GM23338 (cell line): Measurements from ENCODE around the gene OR7G3. TPM values are rescaled to one million over a fixed set of nuclear protein-coding genes. Genes with fewer than 3 reads are reported as not detected.

Experiments used
- ATAC-seq: fragments of 200-7000 bp; cut with Tn5 transposase; 3 replicates; pipeline ENCODE4 v1.9.1; 2020
- DNase-seq: peaks from one replicate; pipeline ENCODE4 v3.0.0-alpha.2; 2015; ENCODE audit warnings: low spot score
- H2AFZ ChIP-seq: fragments of 200-600 bp; sonication (generic); 2 replicates; pipeline ENCODE4 v1.8.0; 2016; ENCODE audit warnings: antibody characterized with exemption, mild to moderate bottlenecking, moderate library complexity
- H3F3A ChIP-seq: fragments of 200-600 bp; sonication (generic); replicated peaks from 2 replicates; pipeline ENCODE4 v1.8.0; 2017; ENCODE audit warnings: antibody characterized with exemption, mixed run types, low read depth
- H3K27ac ChIP-seq: fragments of 200-600 bp; sonication (generic); 2 replicates; pipeline ENCODE4 v1.6.1; 2016; ENCODE audit warnings: low read depth
- H3K27me3 ChIP-seq: fragments of 200-600 bp; sonication (generic); 2 replicates; pipeline ENCODE4 v1.8.0; 2016; ENCODE audit warnings: mild to moderate bottlenecking, mixed run types, moderate library complexity; ENCODE audit not compliant: insufficient read depth
- H3K36me3 ChIP-seq: fragments of 200-600 bp; sonication (generic); 2 replicates; pipeline ENCODE4 v1.8.0; 2016; ENCODE audit warnings: mild to moderate bottlenecking; ENCODE audit not compliant: insufficient read depth
- H3K4me1 ChIP-seq: fragments of 200-600 bp; sonication (generic); 2 replicates; pipeline ENCODE4 v1.8.0; 2016; ENCODE audit warnings: mild to moderate bottlenecking, moderate library complexity; ENCODE audit not compliant: insufficient read depth
- H3K4me2 ChIP-seq: fragments of 200-600 bp; sonication (generic); 2 replicates; pipeline ENCODE4 v1.7.1; 2017; ENCODE audit warnings: mixed run types
- H3K4me3 ChIP-seq: fragments of 200-600 bp; sonication (generic); 2 replicates; pipeline ENCODE4 v1.6.1; 2016; ENCODE audit warnings: mixed run types
- H3K79me2 ChIP-seq: fragments of 200-600 bp; sonication (generic); replicated peaks from 2 replicates; pipeline ENCODE4 v1.8.0; 2017; ENCODE audit warnings: mild to moderate bottlenecking; ENCODE audit not compliant: insufficient read depth
- H3K9me2 ChIP-seq: fragments of 200-600 bp; sonication (generic); 2 replicates; pipeline ENCODE4 v1.8.0; 2017; ENCODE audit not compliant: insufficient read depth
- H4K20me1 ChIP-seq: fragments of 200-600 bp; sonication (generic); replicated peaks from 2 replicates; pipeline ENCODE4 v1.8.0; 2017; ENCODE audit warnings: mild to moderate bottlenecking; ENCODE audit not compliant: insufficient read depth
- H3K27ac Mint-ChIP-seq: 2 replicates; pipeline ENCODE4 v1.8.0; 2020; ENCODE audit warnings: inconsistent platforms, mild to moderate bottlenecking, moderate library complexity, mixed read lengths
- H3K27me3 Mint-ChIP-seq: 3 replicates; pipeline ENCODE4 v1.8.0; 2022; ENCODE audit warnings: low read depth, mild to moderate bottlenecking, moderate library complexity, mixed read lengths, inconsistent platforms; ENCODE audit not compliant: insufficient read depth, poor library complexity
- H3K36me3 Mint-ChIP-seq: 3 replicates; pipeline ENCODE4 v1.8.0; 2021; ENCODE audit warnings: low read depth, mild to moderate bottlenecking, inconsistent platforms, moderate library complexity, mixed read lengths
- H3K4me1 Mint-ChIP-seq: 3 replicates; pipeline ENCODE4 v1.8.0; 2020; ENCODE audit warnings: mild to moderate bottlenecking, inconsistent platforms, mixed read lengths
- H3K4me3 Mint-ChIP-seq: 3 replicates; pipeline ENCODE4 v1.8.0; 2021; ENCODE audit warnings: moderate library complexity, mild to moderate bottlenecking, inconsistent platforms, mixed read lengths
- H3K9me3 Mint-ChIP-seq: 3 replicates; pipeline ENCODE4 v1.8.0; 2020; ENCODE audit warnings: moderate library complexity, mild to moderate bottlenecking, inconsistent platforms, mixed read lengths
- ETS1 ChIP-seq: IDR thresholded peaks from 2 replicates; pipeline ENCODE4 v1.6.1; 2016; ENCODE audit warnings: antibody characterized with exemption
- EZH2phosphoT487 ChIP-seq: fragments of 200-600 bp; sonication (generic); IDR thresholded peaks from one replicate; pipeline ENCODE4 v1.8.1; 2018; ENCODE audit warnings: antibody characterized with exemption; ENCODE audit not compliant: unreplicated experiment
- JUNB ChIP-seq: IDR thresholded peaks from one replicate; pipeline ENCODE4 v1.6.1; 2016; ENCODE audit warnings: antibody characterized with exemption; ENCODE audit not compliant: unreplicated experiment
- POLR2AphosphoS5 ChIP-seq: IDR thresholded peaks from 2 replicates; pipeline ENCODE4 v1.6.1; 2016; ENCODE audit warnings: antibody characterized with exemption, low read depth
- REST ChIP-seq: IDR thresholded peaks from one replicate; pipeline ENCODE4 v1.6.1; 2018; ENCODE audit warnings: antibody characterized with exemption; ENCODE audit not compliant: unreplicated experiment
- ZNF331 ChIP-seq: fragments of 250-450 bp; sonication (Bioruptor Pico); IDR thresholded peaks from 2 replicates; pipeline ENCODE4 v1.5.0; 2020; ENCODE audit warnings: low read depth, mild to moderate bottlenecking, moderate library complexity
- polyA plus RNA-seq: library from polyadenylated mRNA; unstranded; fragments of >200 nt; fragmentation: Nextera tagmentation; extraction: Ambion mirVana; gene quantifications from 2 replicates; pipeline ENCODE4 v1.2.1, GENCODE V29; 2016
- total RNA-seq: library from RNA; depleted of rRNA; stranded (reverse); fragments of >200 nt; shearing (Covaris generic); gene quantifications from 2 replicates; pipeline ENCODE4 v1.2.3, GENCODE V29; 2014

OR7G3 gene
- total and polyA plus RNA-seq, 2 experiments from 2014 or later: not detected

- Histone ChIP-seq H4K20me1 (no peaks in the 10 kb centered on the region), H2AFZ (no peak overlapping the region), H3F3A (no peaks in the 10 kb centered on the region), H3K27me3 (no peaks in the 10 kb centered on the region), H3K4me3 (no peak overlapping the region), H3K4me2 (no peak overlapping the region), H3K79me2 (no peaks in the 10 kb centered on the region), H3K9me2 (no peaks in the 10 kb centered on the region), H3K4me1 (no peaks in the 10 kb centered on the region), H3K36me3 (no peaks in the 10 kb centered on the region), H3K27ac (no peak overlapping the region)
- Mint-ChIP-seq H3K4me1 (no peaks in the 10 kb centered on the region), H3K9me3 (peaks cover 97% of the 10 kb centered on the region), H3K27ac (no peak overlapping the region), H3K4me3 (no peak overlapping the region), H3K27me3 (peaks cover 7% of the 10 kb centered on the region), H3K36me3 (peaks cover 28% of the 10 kb centered on the region)
- TF ChIP-seq ZNF331 (CRISPR knock-in tag) (no peak), ETS1 (no peak), JUNB (no peak), EZH2phosphoT487 (no peak)
- DNase-seq: no peak
- no peak for ATAC-seq
Measured at GRCh38 chr19:9109959-9110358, 16.8 kb downstream of the OR7G3 start.

- peaks cover 96% of the 10 kb centered on the region for H3K9me3 Mint-ChIP-seq
- no peaks in the 10 kb centered on the region for H3K4me1 Mint-ChIP-seq
- Histone ChIP-seq H3K79me2 (no peaks in the 10 kb centered on the region), H3K9me2 (no peaks in the 10 kb centered on the region), H3K4me1 (no peaks in the 10 kb centered on the region), H3K27ac (no peak within 1 kb of the TSS), H3K27me3 (no peaks in the 10 kb centered on the region), H3K4me2 (no peak within 1 kb of the TSS), H3F3A (no peaks in the 10 kb centered on the region), H2AFZ (no peak within 1 kb of the TSS), H3K4me3 (no peak within 1 kb of the TSS), H4K20me1 (no peaks in the 10 kb centered on the region), H3K36me3 (no peaks in the 10 kb centered on the region)
- DNase-seq: no peak
- TF ChIP-seq POLR2AphosphoS5 (no peak), REST (no peak)
- H3K27ac Mint-ChIP-seq: no peak within 1 kb of the TSS
- peaks cover 6% of the 10 kb centered on the region for H3K27me3 Mint-ChIP-seq
- peaks cover 29% of the 10 kb centered on the region for H3K36me3 Mint-ChIP-seq
- no peak within 1 kb of the TSS for H3K4me3 Mint-ChIP-seq
- no peak for ATAC-seq
Measured at GRCh38 chr19:9107375-9107774, 19.4 kb downstream of the OR7G3 start, which contains the start of gene OR7G2. Gene OR7G2, minus strand, starts transcription at chr19:9107475. Its CDS starts 4,232 bp downstream, at chr19:9103243.

GRCh38 chr19:9086761-9087160 is 40.0 kb downstream of the OR7G3 start, which contains the start of gene OR1M1:
Gene OR1M1, plus strand, starts transcription at chr19:9087061. Its CDS starts 6,184 bp downstream, at chr19:9093245.
- DNase-seq (no peak), ATAC-seq (no peak)
- peaks cover 40% of the 10 kb centered on the region; the same call in 2 of the 3 replicates for H3K36me3 Mint-ChIP-seq
- Histone ChIP-seq H3K79me2 (no peaks in the 10 kb centered on the region), H3K27me3 (no peaks in the 10 kb centered on the region), H3F3A (no peaks in the 10 kb centered on the region), H3K4me2 (no peak within 1 kb of the TSS), H2AFZ (no peak within 1 kb of the TSS), H3K36me3 (no peaks in the 10 kb centered on the region), H3K4me1 (no peaks in the 10 kb centered on the region), H3K27ac (no peak within 1 kb of the TSS), H3K9me2 (no peaks in the 10 kb centered on the region), H4K20me1 (no peaks in the 10 kb centered on the region), H3K4me3 (no peak within 1 kb of the TSS)
- peaks cover 6% of the 10 kb centered on the region for H3K27me3 Mint-ChIP-seq
- TF ChIP-seq EZH2phosphoT487: no peak
- no peak for TF ChIP-seq ETS1
- no peaks in the 10 kb centered on the region for H3K4me1 Mint-ChIP-seq
- H3K27ac Mint-ChIP-seq: no peak within 1 kb of the TSS
- no peak within 1 kb of the TSS for H3K4me3 Mint-ChIP-seq
- peaks cover 92% of the 10 kb centered on the region for H3K9me3 Mint-ChIP-seq
